Spleen (tissue), 3 donors: ENCODE results near the gene ASB13.

Experiments
- POLR2A ChIP-seq, 3 donors: fragments of 450-650 bp; IDR thresholded peaks; one replicate each; pipeline ENCODE4 v1.5.1; 2017; ENCODE audit warnings: antibody characterized with exemption in 3 of 3, mild to moderate bottlenecking in 1 of 3
- POLR2AphosphoS5 ChIP-seq, 3 donors: sonication (generic); formaldehyde crosslinking; IDR thresholded peaks; one replicate each; pipeline ENCODE4 v1.5.1; 2017; ENCODE audit warnings: antibody characterized with exemption in 3 of 3

DNA sequence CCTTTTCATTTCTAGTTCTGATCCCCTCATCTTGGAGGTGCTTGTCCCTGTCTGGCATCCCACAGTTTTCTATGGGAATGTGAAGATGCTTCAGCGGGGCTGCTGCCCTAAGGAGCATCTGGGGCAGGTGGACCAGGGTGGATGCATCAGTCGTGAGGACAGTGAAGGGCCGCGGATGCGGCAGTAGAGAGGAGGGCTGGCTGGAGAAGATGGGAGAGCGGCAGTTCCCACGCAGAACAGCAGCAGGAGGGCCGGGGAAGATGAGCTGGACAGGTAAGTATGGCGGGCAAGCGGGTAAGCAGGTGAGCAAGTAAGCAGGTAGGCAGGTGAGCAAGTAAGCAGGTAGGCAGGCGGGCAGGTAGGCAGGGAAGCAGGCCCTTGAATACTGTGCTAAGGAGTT lies 48.9 kb downstream of the ASB13 start:
- TF ChIP-seq POLR2AphosphoS5 (IDR thresholded peaks at IDR 0.05) (no peak), POLR2A (IDR thresholded peaks at IDR 0.05) (no peak)
